Activated CD8-positive, alpha-beta memory T cell treated with anti-CD3 and anti-CD28 coated beads, Interleukin-2, amount 50 U/mL, for 24 hours (primary cell): ENCODE measurements around the gene ELMO1.

ENCODE experiments used
- DNase-seq: peaks from one replicate; pipeline ENCODE4 v3.0.0-alpha.2; 2020; ENCODE audit errors: extremely low read depth

The ELMO1 gene

DNA sequence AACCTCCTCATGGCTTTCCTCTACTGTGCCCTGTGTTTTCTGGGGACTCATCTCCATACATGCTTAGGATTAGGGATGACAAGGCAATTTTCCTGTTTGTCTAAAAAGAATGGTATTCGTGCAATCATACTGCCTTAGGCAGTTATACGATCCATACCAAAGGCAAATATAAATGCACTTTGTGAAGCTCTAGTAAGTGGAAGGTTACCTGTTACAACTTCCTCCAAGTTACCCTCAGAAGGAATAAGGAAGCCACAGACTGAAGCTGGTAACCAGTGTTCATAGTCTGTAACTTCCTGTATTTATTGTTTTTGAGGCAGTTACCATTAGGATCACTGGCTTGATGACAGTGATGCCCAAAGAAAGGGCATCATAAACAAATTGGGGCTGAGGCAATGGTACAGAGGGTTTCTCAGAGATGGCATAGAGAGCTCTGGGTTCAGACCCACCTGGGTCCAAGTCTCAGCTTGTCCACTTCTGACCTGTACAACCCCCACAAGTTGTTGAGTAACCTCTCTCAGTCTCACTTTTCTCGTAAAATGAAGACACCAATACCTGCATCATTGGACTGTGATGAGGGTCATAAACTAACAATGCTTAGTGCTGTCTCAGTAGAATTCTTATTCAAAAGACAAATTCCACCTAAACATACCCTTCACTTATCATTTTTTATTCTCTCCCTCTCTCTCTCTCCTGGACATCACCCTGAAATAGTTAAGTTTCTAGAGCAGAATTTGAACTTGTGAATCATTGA lies 138.2 kb downstream of the ELMO1 start:
- no peak for DNase-seq

DNA sequence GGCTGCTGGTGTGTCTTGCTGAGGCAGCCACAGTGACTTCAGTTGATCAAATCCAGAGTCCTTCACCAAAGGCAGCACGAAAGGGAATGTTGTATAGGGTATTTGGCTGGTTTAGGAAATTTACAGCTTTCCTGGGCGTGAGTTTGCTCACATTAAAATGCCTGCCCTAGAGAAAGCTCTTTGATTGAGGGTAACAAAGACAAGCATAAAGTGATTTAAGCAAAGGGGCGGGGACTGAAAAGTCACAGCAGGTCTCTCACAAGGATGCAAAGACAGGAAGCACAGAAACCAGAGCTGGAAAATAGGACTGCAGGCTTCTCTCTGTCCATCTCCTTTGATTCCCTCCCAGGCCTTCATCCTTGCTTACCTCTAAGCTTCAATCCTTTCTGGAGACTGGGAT lies 139.2 kb downstream of the ELMO1 start:
- DNase-seq, result no peak

DNA sequence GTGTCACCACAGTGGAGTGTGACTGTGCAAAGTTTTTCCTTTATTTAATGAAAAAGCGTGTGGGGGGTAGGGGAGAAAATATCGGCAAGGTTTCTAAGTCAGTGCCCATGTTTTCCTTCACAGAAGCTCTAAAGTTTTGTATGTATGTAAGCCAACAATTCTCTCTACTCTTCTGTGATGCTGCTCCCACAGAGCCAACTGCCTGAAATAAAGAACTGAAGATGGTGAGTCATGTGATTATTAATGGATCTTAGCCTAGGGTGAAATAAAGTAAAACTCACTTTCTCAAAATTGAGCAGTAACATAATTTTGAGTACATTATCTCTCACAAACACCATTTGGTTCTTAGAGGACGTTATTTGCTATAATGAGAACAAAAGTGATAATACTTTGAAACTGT lies 143.7 kb downstream of the ELMO1 start:
- DNase-seq, result no peak

DNA sequence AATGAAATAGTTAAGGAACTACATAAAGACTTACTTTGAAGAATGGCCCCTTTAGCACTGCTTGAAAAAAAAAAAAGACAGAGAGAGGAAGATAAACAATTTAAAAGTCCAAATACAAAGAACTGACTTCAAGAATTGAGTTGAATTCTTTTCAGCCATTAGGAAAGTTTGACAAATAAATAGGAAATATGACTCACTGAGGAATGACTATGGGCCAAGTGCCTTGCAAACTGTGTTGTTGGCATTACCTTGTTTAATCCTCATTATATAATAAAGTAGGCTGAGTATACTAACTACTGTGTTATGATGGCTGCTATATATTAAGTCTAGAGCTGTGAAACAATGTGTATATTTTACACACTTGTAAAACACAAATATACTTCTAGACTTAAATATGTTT lies 151.1 kb downstream of the ELMO1 start:
- DNase-seq, result no peak

DNA sequence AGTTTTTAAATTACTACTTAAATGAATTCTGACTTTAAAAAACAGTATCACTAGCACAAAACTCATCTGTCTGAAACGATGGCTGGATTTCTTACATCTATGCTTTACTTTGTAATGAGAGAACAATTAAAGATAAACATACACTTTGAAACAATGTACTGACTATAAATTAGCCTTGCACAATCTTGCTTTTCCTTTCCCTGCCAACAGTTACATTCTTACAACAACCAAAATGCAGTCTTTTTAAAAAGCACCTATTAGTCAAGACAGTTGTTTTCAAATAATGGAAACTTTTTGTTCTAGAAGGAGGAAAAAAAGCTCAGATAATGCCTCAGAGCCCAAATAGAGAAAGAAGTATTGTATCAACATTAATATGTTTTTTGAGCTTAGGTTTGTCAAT lies 153.3 kb downstream of the ELMO1 start:
- no peak for DNase-seq

DNA sequence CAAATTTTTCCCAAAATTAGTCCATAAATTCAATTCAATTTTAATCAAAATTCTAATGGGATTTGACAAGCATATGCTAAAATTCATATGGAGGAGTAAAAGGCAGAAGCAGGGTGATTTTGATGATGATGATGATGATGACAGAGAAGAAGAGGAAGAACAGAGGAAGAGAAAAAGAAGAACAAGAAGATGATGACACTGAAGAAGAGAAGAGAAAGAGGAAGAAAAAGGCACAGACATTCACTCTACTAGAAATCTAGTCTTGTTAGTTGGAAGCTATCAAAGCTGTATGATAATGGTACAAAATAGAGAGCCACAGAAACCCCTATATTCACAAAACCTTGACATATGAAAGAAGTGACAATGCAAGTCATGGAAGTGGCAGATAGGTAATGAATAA lies 157.9 kb downstream of the ELMO1 start:
- DNase-seq, result no peak

DNA sequence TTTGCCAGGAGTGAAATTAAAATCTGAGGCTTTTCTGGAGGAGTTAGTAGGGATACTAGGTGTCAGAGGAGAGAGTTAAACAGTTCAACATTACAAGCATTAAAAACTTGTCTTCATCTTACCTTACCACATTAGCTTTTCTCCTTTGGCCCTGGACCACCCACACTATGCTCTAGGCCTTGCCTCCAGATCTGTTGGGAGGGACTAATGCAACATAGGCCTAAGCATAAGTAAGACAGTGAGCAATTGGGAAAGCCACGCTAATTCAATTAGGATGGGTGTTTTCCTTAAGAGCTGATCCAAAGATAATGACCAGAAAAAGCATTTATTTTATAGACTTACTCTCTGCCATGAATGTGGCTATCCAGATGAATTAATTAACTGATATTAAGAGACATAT lies 158.9 kb downstream of the ELMO1 start:
- DNase-seq, result no peak

DNA sequence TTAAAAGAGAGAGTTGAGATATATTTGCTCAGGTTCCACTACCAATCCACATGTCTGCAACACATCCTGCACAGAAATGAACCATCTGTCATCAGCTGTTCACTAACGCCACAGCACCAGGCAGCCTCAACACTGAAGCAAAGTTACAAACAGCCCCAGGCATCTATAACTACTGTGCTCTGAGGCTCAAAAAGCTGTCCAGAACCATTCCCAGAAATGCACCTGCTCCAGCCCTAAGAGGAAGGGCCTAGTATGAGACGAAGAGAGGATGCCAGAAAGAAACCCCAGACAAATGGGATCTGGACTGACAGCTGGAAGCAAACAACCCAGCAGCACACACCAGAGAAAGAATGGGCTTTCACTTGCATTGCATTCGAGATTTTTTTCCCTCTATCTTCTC lies 159.3 kb downstream of the ELMO1 start:
- DNase-seq, result no peak

DNA sequence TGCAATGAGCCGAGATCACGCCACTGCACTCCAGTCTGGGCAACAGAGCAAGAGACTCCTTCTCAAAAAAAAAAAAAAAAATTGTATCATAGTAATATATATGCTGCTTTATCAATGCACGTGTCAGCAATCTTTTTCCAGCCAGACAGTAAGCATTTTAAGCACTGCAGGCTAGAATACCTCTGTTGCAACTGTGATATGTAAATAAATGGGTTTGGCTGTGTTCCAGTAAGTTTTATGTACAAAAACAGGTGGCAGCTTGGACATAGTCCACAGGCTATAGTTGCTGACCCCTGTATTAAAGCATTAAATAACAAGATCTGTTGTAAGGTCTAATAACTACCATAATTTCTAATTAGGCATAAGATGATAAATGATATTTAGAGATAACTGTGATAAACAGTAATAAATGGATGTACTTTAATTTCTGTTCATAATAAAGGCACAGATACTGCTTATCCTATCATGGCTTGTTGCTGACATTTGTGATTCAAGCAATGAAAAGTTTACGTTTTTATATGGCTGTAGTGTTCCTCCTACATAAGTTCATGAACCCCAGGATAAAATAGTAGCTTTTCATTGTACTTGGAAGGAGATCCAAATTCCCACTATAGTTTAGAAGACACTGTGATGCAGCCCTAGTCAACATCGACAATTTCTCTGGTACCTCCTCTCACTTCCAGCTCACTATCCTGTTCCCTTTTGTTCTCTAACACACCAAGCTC lies 161.4 kb downstream of the ELMO1 start:
- DNase-seq, result no peak

DNA sequence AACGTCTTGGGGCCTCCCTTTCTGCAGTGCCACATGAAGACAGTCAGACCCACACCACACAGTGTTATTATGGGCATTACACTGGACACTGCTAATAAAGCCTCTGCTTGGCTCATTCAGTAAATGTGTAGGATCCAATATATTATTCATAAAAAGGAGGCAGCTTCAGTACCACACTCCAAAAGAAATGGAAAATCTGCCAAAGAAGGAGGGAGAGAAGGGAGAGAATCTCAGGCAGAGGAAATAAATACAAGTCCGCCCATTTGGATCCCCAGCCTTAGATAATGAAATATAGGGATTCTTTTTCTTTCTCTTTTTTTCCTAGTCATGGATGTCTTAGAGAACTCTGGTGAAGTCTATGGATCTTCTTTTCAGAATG lies 162.2 kb downstream of the ELMO1 start:
- DNase-seq, result no peak

DNA sequence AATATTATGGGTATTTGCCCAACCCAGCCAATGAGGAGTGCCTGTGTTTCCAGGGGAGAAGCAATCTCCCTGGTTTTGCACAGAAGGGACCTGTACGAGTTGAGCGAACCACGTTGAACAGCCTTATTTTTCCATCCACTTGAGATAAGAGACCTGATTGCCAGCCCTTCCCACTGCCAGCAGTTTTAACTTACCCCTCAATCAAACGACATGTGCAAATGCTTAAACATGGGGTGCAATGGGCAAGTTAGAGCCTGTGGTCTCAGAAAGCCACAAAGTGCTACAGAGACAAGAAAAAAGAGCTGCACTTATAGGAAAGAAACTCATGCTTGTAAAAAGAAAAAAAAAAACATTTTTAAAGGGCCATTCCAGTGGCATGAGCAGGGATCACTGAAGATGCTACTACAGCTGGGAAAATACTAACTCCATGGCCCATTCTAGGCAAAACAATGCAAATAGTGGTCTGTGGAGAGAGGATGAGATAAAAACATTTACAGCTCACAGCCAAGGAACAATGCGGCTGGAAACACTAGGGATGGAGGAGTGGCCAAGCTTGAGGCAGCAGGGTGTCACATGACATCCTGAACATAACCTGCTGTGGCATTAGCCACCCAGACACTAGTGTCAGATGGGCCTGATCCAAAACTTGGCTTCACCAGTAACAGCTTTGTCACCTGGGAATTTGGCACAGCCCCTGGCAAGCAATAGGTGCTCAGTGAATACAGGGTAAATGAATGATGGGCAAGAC lies 162.8 kb downstream of the ELMO1 start:
- DNase-seq, result no peak

DNA sequence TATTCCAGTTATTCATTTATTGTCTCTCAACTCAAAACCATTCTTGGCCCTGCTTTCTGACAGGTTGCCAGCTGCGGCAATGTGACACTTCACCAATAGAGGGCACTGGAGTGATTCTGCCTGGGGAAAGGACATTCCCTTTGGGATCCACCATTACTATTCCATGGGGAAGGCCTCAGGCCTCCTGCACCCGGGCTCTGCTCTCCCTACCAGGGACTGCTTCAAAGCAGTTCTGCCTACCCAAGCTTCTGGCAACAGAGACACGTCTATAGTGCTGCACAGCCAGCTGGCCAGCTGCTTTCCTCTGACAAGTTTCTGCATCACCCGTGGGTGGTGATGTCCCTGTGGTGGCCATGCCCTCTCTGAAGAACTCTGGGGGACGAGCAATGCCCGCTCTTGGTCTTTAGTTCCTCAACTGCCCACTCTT lies 163.8 kb downstream of the ELMO1 start:
- DNase-seq, result no peak

DNA sequence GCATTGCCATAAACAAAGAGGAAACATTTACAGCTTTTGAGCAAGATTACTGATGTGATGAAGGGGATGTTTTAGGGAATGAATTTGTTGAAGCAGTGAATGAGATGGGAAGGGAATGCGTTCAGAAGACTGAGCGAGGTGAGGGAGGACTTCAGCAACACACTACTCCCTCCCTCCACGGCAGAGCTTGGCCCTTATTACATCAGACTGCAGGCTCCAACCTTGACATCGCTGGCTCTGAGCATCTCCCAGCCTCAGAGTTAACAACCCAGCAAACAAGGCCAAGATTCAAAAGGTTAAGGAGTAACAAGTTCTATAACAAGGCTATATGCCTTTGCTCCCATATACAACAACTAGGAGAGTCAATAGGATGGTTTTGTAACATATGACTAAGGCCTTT lies 164.4 kb downstream of the ELMO1 start:
- DNase-seq, result no peak

DNA sequence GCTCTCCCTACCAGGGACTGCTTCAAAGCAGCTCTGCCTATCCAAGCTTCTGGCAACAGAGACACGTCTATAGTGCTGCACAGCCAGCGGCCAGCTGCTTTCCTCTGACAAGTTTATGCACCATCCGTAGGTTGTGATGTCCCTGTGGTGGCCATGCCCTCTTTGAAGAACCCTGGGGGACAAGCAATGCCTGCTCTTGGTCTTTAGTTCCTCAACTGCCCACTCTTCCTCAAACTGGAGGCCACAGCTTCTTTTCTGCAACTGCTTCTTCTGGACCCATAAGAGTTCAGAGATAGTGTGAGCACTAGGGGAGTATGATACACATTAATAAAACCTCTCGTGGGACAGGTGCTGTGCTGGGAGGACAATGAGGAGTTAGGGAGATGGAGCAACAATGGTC lies 164.9 kb downstream of the ELMO1 start:
- no peak for DNase-seq

DNA sequence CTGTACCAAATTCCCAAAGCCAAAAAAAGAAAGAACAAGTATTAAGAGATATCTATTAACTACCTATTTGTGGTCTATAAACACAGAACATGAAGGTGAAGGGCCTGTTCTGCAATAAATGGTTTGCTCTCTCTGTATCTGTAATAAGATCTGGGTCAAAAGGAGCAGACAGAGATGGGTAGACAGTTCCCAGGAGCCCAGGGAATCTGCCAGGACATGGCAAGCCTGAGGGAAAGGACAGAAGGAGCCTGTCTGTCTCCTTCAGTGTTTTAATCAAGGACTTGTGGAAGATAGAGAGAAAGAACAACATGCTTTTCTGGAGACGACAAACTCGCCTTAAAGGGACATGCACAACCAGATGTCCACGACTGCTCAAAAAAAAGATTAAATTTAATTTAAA lies 165.7 kb downstream of the ELMO1 start:
- no peak for DNase-seq

DNA sequence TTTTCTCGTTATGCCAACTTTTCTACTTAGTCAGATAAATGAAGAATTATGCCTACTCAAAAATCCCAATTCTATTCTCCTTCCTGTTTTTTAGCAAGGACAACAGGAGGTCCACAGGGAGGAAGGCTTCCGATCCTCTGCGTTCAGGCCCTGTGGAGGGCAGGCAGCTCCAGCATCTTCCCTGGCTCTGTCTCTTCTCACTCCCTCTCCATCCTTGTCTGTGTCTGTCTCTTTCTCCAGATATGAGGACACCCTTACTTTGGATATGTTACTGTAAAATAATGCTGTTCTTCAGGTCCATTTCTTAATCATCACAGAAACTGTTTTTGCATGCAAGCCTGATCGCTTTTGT lies 166.6 kb downstream of the ELMO1 start:
- no peak for DNase-seq

DNA sequence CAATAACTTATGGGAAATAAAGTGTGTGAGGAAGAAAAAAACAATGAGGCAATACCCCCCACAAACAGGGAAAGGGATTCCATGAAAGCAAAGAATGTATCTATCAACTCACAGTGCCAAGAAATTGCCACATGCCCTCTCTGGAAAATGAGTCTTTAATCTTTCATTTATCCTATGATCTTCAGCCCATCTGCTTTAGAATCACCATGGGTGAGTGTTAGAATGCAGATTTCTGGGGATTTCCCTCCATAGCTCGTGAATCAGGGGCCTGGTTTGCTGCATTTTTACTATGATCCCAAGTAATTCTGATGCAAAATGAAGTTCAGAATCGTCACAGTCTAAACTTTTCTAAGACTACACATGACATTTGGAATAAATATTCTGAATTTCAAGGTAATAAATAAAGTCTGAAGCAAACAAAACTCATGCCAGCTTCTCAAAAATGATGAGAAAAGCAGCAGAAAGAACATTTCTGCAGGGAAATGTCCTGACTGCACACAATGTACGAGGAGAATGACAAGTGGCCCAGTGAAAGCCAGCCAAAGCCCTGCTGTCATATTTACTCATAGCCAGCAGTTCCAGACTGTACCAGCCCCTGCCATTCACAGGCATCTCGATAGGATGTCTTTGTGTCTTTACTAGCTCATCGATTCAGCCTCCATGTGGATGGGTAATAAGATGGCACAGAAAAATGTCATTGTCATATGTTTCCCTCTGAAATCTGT lies 167.1 kb downstream of the ELMO1 start:
- no peak for DNase-seq

DNA sequence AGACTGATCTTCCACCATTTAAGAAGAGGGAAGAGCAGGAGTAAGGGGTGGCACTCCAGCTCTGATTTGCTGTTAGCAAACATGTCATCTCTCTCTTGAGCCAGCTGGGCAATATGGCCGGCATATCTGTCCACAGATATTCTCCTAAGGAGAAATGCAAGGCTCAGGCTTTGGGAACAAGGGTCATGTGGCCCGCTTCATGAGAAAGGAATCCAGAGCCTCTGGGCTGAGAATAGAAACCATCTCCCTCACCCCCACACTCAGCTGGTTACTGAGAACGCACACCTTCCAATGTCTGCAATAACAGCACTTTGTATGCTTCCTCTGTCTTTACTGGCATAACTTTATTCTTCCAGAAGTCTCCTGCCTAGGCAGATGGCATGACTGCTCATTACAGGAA lies 171.2 kb downstream of the ELMO1 start:
- no peak for DNase-seq

DNA sequence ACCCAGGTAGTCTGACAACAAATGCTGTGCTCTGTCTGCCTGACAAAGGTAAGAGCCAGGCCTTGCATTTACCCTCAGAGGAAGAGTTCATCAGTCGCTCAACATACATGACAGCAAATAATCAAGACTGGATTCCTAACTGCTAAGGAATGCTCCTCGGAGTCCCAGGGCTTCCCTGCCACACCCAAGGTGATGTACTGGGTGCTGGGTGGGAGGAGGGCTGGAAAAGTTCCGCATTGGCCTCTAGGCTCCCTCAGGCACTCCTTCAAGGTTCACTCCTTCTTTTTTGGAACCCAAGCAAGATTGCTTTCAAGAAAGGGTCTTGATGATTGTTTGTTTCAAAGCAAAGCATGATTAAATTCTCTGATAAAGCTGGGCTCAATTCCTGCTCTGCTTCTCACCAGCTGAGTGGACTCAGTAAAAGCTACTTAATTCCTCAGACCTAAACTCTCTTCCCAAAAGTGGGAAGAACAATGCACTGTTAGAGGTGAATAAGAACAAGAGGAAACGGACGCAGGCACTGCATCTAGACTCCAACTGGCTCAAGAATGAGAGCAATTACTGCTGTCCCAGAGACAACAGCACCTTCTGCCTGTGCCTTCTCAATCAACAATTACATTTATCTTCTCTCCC lies 173.5 kb downstream of the ELMO1 start:
- DNase-seq, result no peak

DNA sequence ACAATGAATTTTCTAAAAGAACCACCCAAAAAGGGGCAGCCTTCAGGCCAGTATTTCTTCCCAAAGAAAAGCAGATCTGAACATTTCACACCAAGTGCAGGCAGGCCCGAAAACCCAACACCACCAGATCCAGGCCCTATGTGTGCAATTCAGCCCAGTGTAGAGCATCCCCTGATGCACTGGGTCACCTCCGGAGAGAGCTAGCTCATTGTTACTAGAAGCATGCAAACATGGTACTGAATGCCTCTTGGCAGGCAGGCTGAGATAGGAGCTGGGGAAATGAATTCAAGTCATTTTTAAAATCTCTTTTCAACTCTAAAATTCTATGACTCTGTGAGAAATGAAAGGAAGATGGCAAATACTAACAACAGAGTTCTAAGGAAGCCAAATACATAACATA lies 174.8 kb downstream of the ELMO1 start:
- no peak for DNase-seq

DNA sequence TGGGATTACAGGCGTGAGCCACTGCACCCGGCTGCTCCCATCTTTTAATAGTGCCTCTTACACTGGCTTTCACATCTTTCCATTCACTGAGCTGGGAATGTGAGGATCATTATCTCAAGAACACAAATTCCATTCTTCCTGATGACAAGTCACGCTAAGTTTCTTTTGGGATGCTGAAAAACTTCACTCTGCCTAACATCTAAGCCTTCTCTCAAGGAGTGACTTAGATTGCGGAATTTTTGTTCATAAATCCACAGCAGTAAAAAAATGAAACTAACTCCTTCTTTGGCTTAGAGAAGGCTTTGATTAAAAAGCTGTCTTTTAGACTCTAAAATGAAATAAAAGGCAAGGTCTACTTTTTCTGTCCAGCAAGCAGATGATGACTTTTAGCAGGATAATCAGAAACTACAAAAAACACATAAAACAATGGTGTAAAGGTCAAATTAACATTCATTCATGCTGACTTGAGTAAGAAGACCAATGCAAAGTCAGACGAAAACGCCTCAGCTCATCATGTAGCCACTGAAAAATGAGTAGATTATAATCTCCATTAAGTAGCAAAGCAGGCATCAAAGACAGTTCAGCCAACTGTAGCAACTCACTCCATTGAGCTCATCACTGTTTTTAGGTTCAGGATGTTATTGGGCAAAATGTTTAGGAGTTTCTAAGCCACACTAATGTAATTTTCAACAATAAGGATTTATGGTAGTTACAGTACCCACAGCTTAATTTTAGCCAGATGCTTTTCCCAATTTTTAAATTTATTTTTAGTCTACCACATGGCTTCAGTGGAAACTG lies 178.8 kb downstream of the ELMO1 start:
- DNase-seq, result no peak
